ENCODE data around the gene ARPP21. TPM values are rescaled to one million over a fixed set of nuclear protein-coding genes. Genes with fewer than 3 reads are reported as not detected.

ARPP21 gene
- total RNA-seq, 2 donors from 2014 or later, result not detected

DNA sequence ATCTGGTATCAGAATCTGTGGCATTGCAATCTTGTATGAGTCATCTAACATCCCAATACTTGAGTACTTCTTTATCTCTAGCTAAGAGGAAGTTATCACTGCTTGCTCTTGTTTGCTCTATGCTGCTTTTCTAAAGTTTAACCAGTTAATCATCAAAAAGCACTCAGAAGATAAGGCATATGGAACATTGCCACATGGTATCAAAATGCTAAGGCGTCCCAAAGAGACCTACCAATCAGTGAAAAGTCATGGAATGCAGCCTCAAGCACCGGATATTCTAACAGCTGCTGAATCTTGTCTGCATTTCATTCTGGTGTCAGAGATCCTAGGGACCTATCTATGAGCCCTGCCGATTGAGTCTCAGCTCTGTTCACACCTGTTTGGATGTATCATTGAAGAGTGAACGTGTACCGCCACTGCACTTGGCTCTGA lies 192.8 kb downstream of the ARPP21 start:
- DNase-seq (ENCODE audit: low spot score in 2 of 2) (no peak), ATAC-seq (no peak)
- H3K9me3 Mint-ChIP-seq, result peaks cover 0 to 8% of the 10 kb centered on the region in 2 donors
- H3K36me3 Mint-ChIP-seq, result no peaks in the 10 kb centered on the region
- H3K27ac Mint-ChIP-seq, result no peak overlapping the region

Data from activated naive CD4-positive, alpha-beta T cell treated with anti-CD3 and anti-CD28 coated beads, Interleukin-2, amount 50 U/mL, for 72 hours (primary cell).